ENCODE measurements around the gene DPH7.

GRCh38 chr9:137574192-137574591, 4.5 kb downstream of the DPH7 start:
- no peak for TF ChIP-seq POLR2A (IDR thresholded peaks at IDR 0.05; ENCODE audit: low read length)
- TF ChIP-seq GATA1 (IDR thresholded peaks at IDR 0.05; ENCODE audit: low read depth, low read length) = no peak

Data from erythroblast (primary cell).